H1 (cell line): Measurements from ENCODE around the gene OR8D2. TPM values are rescaled to one million over a fixed set of nuclear protein-coding genes. Genes with fewer than 3 reads are reported as not detected.

Experiments
- polyA plus RNA-seq, 7 experiments: library from polyadenylated mRNA; depleted of rRNA in 3 of 7; stranded (reverse) in 5 of 7; unstranded in 2 of 7; fragments of >200 nt in 5 of 7; fragments of 200-250 nt in 2 of 7; gene quantifications; 1 replicate in 5 of 7; 2 replicates in 1 of 7; 4 replicates in 1 of 7; pipeline versions ENCODE4 v1.2.1 to v1.2.3, GENCODE V29; 2011 to 2013; ENCODE audit warnings: missing spikeins in 2 of 7, mixed read lengths in 2 of 7
- total RNA-seq: library from RNA; stranded (reverse); fragmentation: NEBNext Ultra II Directional; extraction: Animal tissue kit (Norgen Biotek cat#: 25700); gene quantifications from 2 replicates; pipeline ENCODE4 v1.2.1, GENCODE V29; 2021

The OR8D2 gene
- total and polyA plus RNA-seq, 2 of the 8 experiments (the other 6 are each of a cell fraction or from before 2014, with no cell fraction given): not detected

Other genes with a start within 250 kb of the OR8D2 start
- gene VWA5A, start 204.7 kb downstream of the OR8D2 start, total RNA-seq: 18.8 and 20.4 TPM in 2 replicates
- gene VWA5A, start 204.7 kb downstream of the OR8D2 start, polyA plus RNA-seq (2011; rRNA removed): 8.7 and 12.5 TPM in 2 replicates
- gene OR10D3, start 136.9 kb downstream of the OR8D2 start, total RNA-seq: not detected in 2 replicates
- gene OR10D3, start 136.9 kb downstream of the OR8D2 start, polyA plus RNA-seq (2011; rRNA removed): not detected in 2 replicates
- not detected in 2 replicates for gene OR8G1, start 79.1 kb downstream of the OR8D2 start, total RNA-seq
- gene OR8G1, start 79.1 kb downstream of the OR8D2 start, polyA plus RNA-seq (2011; rRNA removed): not detected in 2 replicates
- not detected in 2 replicates for gene OR8G5, start 63.8 kb downstream of the OR8D2 start, total RNA-seq
- not detected in 2 replicates for gene OR8G5, start 63.8 kb downstream of the OR8D2 start, polyA plus RNA-seq (2011; rRNA removed)
- gene OR8D1, start 6.2 kb downstream of the OR8D2 start, total RNA-seq: not detected in 2 replicates
- gene OR8D1, start 6.2 kb downstream of the OR8D2 start, polyA plus RNA-seq (2011; rRNA removed): not detected in 2 replicates
- gene OR8B2, start 64.3 kb upstream of the OR8D2 start, total RNA-seq: not detected in 2 replicates
- not detected in 2 replicates for gene OR8B2, start 64.3 kb upstream of the OR8D2 start, polyA plus RNA-seq (2011; rRNA removed)
- not detected in 2 replicates for gene OR8B3, start 78.8 kb upstream of the OR8D2 start, total RNA-seq
- not detected in 2 replicates for gene OR8B3, start 78.8 kb upstream of the OR8D2 start, polyA plus RNA-seq (2011; rRNA removed)
- gene OR8B4, start 104.7 kb upstream of the OR8D2 start, total RNA-seq: not detected in 2 replicates
- gene OR8B4, start 104.7 kb upstream of the OR8D2 start, polyA plus RNA-seq (2011; rRNA removed): not detected in 2 replicates
- not detected in 2 replicates for gene OR8B8, start 125.5 kb upstream of the OR8D2 start, total RNA-seq
- not detected in 2 replicates for gene OR8B8, start 125.5 kb upstream of the OR8D2 start, polyA plus RNA-seq (2011; rRNA removed)
- not detected in 2 replicates for gene OR8B12, start 223.5 kb upstream of the OR8D2 start, total RNA-seq
- not detected in 2 replicates for gene OR8B12, start 223.5 kb upstream of the OR8D2 start, polyA plus RNA-seq (2011; rRNA removed)
- not detected in 2 replicates for gene OR8A1, start 249.8 kb upstream of the OR8D2 start, total RNA-seq
- not detected in 2 replicates for gene OR8A1, start 249.8 kb upstream of the OR8D2 start, polyA plus RNA-seq (2011; rRNA removed)